ENCODE results near the gene GRAMD2B. TPM values are rescaled to one million over a fixed set of nuclear protein-coding genes. Genes with fewer than 3 reads are reported as not detected.

GRAMD2B gene
- total RNA-seq, 6 donors from 2014 or later = 11.3 to 70.4 (median 17.7) TPM

DNA sequence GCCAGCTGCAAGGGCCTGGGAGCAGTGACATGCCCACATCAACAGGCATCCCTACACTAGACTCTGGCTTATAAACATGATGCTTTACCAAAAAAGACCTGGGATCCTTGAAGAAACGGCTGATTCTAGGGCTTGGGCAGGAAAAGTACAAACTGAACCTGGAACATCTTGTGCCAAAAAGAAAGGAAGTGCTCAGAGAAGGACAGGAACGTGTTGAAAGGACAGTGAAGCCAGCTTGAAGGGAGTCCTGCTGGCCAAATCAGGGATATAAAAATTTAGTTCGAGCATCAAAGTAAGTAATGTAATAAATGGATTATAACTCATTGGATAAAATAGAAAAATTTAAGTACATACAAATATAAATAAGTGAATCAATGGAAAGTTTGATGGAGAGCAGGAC, 113.7 kb downstream of the GRAMD2B start:
- DNase-seq (no peak), ATAC-seq (ENCODE audit: low FRiP score in 2 of 2) (no peak)
- no peaks in the 10 kb centered on the region for H3K9me3 ChIP-seq
- peak overlapping the region in 1 of 4 donors; percentile 67 for H3K27ac ChIP-seq
- peaks cover 3 to 18% (median 15%) of the 10 kb centered on the region in 4 donors for H3K4me1 ChIP-seq
- H3K4me3 ChIP-seq = no peak overlapping the region
- H3K36me3 ChIP-seq = no peaks in the 10 kb centered on the region
- 37 to 52% methylated on average over 3 of the region's 3 CpGs for WGBS, 2 donors
- H3K27me3 ChIP-seq = no peaks in the 10 kb centered on the region
- peak in 3 of 4 donors; percentile 17 to 80 (median 39) for TF ChIP-seq EP300 (IDR thresholded peaks at IDR 0.05)
- TF ChIP-seq, protein P1, sequence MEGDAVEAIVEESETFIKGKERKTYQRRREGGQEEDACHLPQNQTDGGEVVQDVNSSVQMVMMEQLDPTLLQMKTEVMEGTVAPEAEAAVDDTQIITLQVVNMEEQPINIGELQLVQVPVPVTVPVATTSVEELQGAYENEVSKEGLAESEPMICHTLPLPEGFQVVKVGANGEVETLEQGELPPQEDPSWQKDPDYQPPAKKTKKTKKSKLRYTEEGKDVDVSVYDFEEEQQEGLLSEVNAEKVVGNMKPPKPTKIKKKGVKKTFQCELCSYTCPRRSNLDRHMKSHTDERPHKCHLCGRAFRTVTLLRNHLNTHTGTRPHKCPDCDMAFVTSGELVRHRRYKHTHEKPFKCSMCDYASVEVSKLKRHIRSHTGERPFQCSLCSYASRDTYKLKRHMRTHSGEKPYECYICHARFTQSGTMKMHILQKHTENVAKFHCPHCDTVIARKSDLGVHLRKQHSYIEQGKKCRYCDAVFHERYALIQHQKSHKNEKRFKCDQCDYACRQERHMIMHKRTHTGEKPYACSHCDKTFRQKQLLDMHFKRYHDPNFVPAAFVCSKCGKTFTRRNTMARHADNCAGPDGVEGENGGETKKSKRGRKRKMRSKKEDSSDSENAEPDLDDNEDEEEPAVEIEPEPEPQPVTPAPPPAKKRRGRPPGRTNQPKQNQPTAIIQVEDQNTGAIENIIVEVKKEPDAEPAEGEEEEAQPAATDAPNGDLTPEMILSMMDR (IDR thresholded peaks at IDR 0.05) = peak in 4 of 6 experiments; percentile 27 to 38 (median 35)
- TF ChIP-seq POLR2AphosphoS5 (IDR thresholded peaks at IDR 0.05) = peak in 1 of 2 donors; percentile 57
- TF ChIP-seq POLR2A (IDR thresholded peaks at IDR 0.05) = no peak

DNA sequence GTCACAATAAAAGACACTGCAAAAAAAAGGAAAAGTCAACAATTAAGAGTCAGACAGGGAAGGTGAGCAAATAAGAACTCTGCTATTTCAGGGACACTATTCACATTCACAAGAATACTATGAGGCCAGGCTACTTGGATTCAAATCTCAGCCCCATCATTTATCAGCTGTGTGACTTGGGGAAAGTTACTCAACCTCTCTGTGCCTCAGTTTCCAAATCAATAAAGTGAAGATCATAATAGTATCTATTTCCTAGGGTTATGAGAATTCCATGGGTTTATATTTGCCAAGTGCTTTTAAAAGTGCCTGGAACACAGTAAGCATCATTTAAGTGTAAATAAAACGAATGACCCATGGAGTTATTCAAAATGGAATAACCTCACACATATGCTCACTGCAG, 115.4 kb downstream of the GRAMD2B start:
- TF ChIP-seq EP300 (IDR thresholded peaks at IDR 0.05) (no peak), POLR2AphosphoS5 (IDR thresholded peaks at IDR 0.05) (no peak), POLR2A (IDR thresholded peaks at IDR 0.05) (no peak)
- TF ChIP-seq, protein P1 (IDR thresholded peaks at IDR 0.05) = no peak
- WGBS, 2 donors = 44 to 56% methylated on average over 1 of the region's 1 CpG
- DNase-seq = no peak
- no peak for ATAC-seq (ENCODE audit: low FRiP score in 2 of 2)
- Histone ChIP-seq H3K36me3 (no peaks in the 10 kb centered on the region), H3K9me3 (no peaks in the 10 kb centered on the region), H3K4me3 (no peak overlapping the region), H3K4me1 (peaks cover 3 to 18% (median 13%) of the 10 kb centered on the region in 4 donors), H3K27me3 (no peaks in the 10 kb centered on the region), H3K27ac (no peak overlapping the region)

DNA sequence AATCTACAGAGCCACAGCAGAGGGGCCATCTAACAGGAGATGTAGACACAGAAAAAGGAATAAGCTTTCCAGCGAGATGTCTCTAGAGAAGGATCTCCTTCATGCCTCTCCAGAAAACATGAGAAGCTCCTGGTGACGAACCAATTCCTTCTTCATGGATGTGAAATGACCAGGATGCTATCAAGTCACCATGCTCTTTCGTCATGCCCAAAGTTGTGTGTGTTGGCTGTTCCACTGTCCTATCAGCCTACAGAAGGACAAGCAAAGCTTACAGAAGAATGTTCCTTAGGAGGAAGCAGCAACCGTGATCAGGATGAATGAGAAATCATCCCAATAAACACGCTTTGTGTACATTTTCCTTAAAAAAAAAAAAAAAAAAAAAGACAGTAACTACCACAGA, 117.4 kb downstream of the GRAMD2B start:
- Histone ChIP-seq H3K4me3 (no peak overlapping the region), H3K9me3 (no peaks in the 10 kb centered on the region), H3K27ac (no peak overlapping the region), H3K27me3 (no peaks in the 10 kb centered on the region), H3K4me1 (peaks cover 3 to 18% (median 13%) of the 10 kb centered on the region in 4 donors), H3K36me3 (peaks cover 0 to 7% (median 2%) of the 10 kb centered on the region in 4 donors)
- TF ChIP-seq POLR2AphosphoS5 (IDR thresholded peaks at IDR 0.05) (no peak), POLR2A (IDR thresholded peaks at IDR 0.05) (no peak)
- TF ChIP-seq, protein P1 (IDR thresholded peaks at IDR 0.05) = no peak
- 74 to 78% methylated on average over 5 of the region's 5 CpGs for WGBS, 2 donors
- DNase-seq (no peak), ATAC-seq (ENCODE audit: low FRiP score in 2 of 2) (no peak)

DNA sequence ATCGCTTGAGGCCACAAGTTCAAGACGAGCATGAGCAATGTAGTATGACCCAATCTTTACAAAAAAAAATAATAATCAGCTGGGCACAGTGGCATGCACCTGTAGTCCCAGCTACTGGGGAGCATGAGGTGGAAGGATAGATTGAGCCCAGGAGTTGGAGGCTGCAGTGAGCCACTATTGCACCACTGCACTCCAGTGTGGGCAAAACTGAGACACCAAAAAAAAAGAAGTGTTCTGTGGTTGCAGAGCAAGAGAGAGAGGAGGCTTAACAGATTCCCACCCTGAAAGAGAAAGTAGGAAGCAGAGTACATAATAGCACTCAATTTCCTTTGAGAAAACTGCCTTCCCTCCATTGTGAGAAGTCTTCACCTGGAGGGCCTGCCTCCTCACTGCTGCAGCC, 119.2 kb downstream of the GRAMD2B start:
- Histone ChIP-seq H3K4me3 (no peak overlapping the region), H3K9me3 (no peaks in the 10 kb centered on the region), H3K27ac (no peak overlapping the region), H3K27me3 (no peaks in the 10 kb centered on the region), H3K36me3 (peaks cover 0 to 22% (median 14%) of the 10 kb centered on the region in 4 donors), H3K4me1 (peaks cover 3 to 8% (median 4%) of the 10 kb centered on the region in 4 donors)
- DNase-seq (no peak), ATAC-seq (ENCODE audit: low FRiP score in 2 of 2) (no peak)
- TF ChIP-seq POLR2AphosphoS5 (IDR thresholded peaks at IDR 0.05) (no peak), POLR2A (IDR thresholded peaks at IDR 0.05) (no peak), EP300 (IDR thresholded peaks at IDR 0.05) (no peak)
- TF ChIP-seq, protein P1 (IDR thresholded peaks at IDR 0.05) = no peak
- 51 to 76% methylated on average over 2 of the region's 2 CpGs for WGBS, 2 donors

DNA sequence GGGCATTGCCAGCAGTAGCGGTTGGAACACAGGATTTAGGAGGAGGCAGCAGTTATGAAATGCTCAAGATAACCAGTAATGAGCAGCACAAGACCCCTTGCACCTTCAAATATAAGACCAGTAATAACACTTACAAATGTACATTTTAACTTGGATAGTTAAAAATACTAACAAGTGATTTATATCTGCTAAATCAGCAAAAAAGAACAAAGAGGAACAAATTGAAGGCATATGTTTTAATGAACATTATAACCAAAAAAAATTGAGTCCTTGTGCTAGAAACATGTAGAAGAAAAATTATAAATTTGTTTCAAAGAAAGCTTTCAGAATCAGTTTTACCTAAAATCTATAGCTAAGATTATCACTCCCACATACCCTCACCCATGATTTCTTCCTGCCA, 119.8 kb downstream of the GRAMD2B start:
- no peaks in the 10 kb centered on the region for H3K9me3 ChIP-seq
- H3K27me3 ChIP-seq = no peaks in the 10 kb centered on the region
- 78 to 93% methylated on average over 1 of the region's 1 CpG for WGBS, 2 donors
- H3K27ac ChIP-seq = no peak overlapping the region
- no peak for ATAC-seq (ENCODE audit: low FRiP score in 2 of 2)
- no peak overlapping the region for H3K4me3 ChIP-seq
- H3K4me1 ChIP-seq = peaks cover 3 to 8% (median 4%) of the 10 kb centered on the region in 4 donors
- no peak for TF ChIP-seq POLR2AphosphoS5 (IDR thresholded peaks at IDR 0.05)
- TF ChIP-seq EP300 (IDR thresholded peaks at IDR 0.05) = no peak
- no peak for TF ChIP-seq POLR2A (IDR thresholded peaks at IDR 0.05)
- TF ChIP-seq, protein P1 (IDR thresholded peaks at IDR 0.05) = no peak
- peaks cover 0 to 27% (median 16%) of the 10 kb centered on the region in 4 donors for H3K36me3 ChIP-seq
- DNase-seq = no peak

All from upper lobe of left lung (tissue), 6 donors.